ENCODE measurements around the gene SGPL1.

The SGPL1 gene

GRCh38 chr10:70774810-70775678 lies 40.7 kb upstream of the SGPL1 start:
- Histone ChIP-seq H3K9me3 (ENCODE audit: control insufficient read depth, insufficient read depth, low read length) (no peaks in the 10 kb centered on the region), H3K4me1 (ENCODE audit: control insufficient read depth, insufficient read depth, low read length) (no peaks in the 10 kb centered on the region), H3K9ac (ENCODE audit: low read depth, low read length) (no peak overlapping the region), H3K36me3 (ENCODE audit: control insufficient read depth, insufficient read depth, low read length) (no peaks in the 10 kb centered on the region), H3K4me3 (ENCODE audit: low read depth, low read length) (no peak overlapping the region), H3K27ac (ENCODE audit: low read depth, low read length) (no peak overlapping the region), H3K27me3 (ENCODE audit: control insufficient read depth, insufficient read depth, low read length) (no peaks in the 10 kb centered on the region)

GRCh38 chr10:70775679-70776454 lies 39.9 kb upstream of the SGPL1 start:
- no peaks in the 10 kb centered on the region for H3K36me3 ChIP-seq (ENCODE audit: control insufficient read depth, insufficient read depth, low read length)
- no peak overlapping the region for H3K4me3 ChIP-seq (ENCODE audit: low read depth, low read length)
- H3K4me1 ChIP-seq (ENCODE audit: control insufficient read depth, insufficient read depth, low read length), result no peaks in the 10 kb centered on the region
- H3K9ac ChIP-seq (ENCODE audit: low read depth, low read length), result no peak overlapping the region
- H3K27ac ChIP-seq (ENCODE audit: low read depth, low read length), result no peak overlapping the region
- H3K27me3 ChIP-seq (ENCODE audit: control insufficient read depth, insufficient read depth, low read length), result no peaks in the 10 kb centered on the region
- H3K9me3 ChIP-seq (ENCODE audit: control insufficient read depth, insufficient read depth, low read length), result no peaks in the 10 kb centered on the region

GRCh38 chr10:70776455-70777005 lies 39.2 kb upstream of the SGPL1 start:
- H3K36me3 ChIP-seq (ENCODE audit: control insufficient read depth, insufficient read depth, low read length), result no peaks in the 10 kb centered on the region
- no peak overlapping the region for H3K9ac ChIP-seq (ENCODE audit: low read depth, low read length)
- no peaks in the 10 kb centered on the region for H3K9me3 ChIP-seq (ENCODE audit: control insufficient read depth, insufficient read depth, low read length)
- no peaks in the 10 kb centered on the region for H3K27me3 ChIP-seq (ENCODE audit: control insufficient read depth, insufficient read depth, low read length)
- no peaks in the 10 kb centered on the region for H3K4me1 ChIP-seq (ENCODE audit: control insufficient read depth, insufficient read depth, low read length)
- no peak overlapping the region for H3K4me3 ChIP-seq (ENCODE audit: low read depth, low read length)
- no peak overlapping the region for H3K27ac ChIP-seq (ENCODE audit: low read depth, low read length)

- no peaks in the 10 kb centered on the region for H3K36me3 ChIP-seq (ENCODE audit: control insufficient read depth, insufficient read depth, low read length)
- H3K9me3 ChIP-seq (ENCODE audit: control insufficient read depth, insufficient read depth, low read length), result no peaks in the 10 kb centered on the region
- no peaks in the 10 kb centered on the region for H3K4me1 ChIP-seq (ENCODE audit: control insufficient read depth, insufficient read depth, low read length)
- no peaks in the 10 kb centered on the region for H3K27me3 ChIP-seq (ENCODE audit: control insufficient read depth, insufficient read depth, low read length)
- H3K27ac ChIP-seq (ENCODE audit: low read depth, low read length), result no peak overlapping the region
- H3K4me3 ChIP-seq (ENCODE audit: low read depth, low read length), result no peak overlapping the region
- H3K9ac ChIP-seq (ENCODE audit: low read depth, low read length), result no peak overlapping the region
Observed at GRCh38 chr10:70777063-70777875, 38.5 kb upstream of the SGPL1 start.

GRCh38 chr10:70778267-70778924 lies 37.4 kb upstream of the SGPL1 start:
- Histone ChIP-seq H3K36me3 (ENCODE audit: control insufficient read depth, insufficient read depth, low read length) (no peaks in the 10 kb centered on the region), H3K4me1 (ENCODE audit: control insufficient read depth, insufficient read depth, low read length) (no peaks in the 10 kb centered on the region), H3K4me3 (ENCODE audit: low read depth, low read length) (no peak overlapping the region), H3K9ac (ENCODE audit: low read depth, low read length) (no peak overlapping the region), H3K27me3 (ENCODE audit: control insufficient read depth, insufficient read depth, low read length) (no peaks in the 10 kb centered on the region), H3K27ac (ENCODE audit: low read depth, low read length) (no peak overlapping the region), H3K9me3 (ENCODE audit: control insufficient read depth, insufficient read depth, low read length) (no peaks in the 10 kb centered on the region)

- Histone ChIP-seq H3K36me3 (ENCODE audit: control insufficient read depth, insufficient read depth, low read length) (no peaks in the 10 kb centered on the region), H3K4me1 (ENCODE audit: control insufficient read depth, insufficient read depth, low read length) (no peaks in the 10 kb centered on the region), H3K27ac (ENCODE audit: low read depth, low read length) (no peak overlapping the region), H3K9me3 (ENCODE audit: control insufficient read depth, insufficient read depth, low read length) (no peaks in the 10 kb centered on the region), H3K9ac (ENCODE audit: low read depth, low read length) (no peak overlapping the region), H3K4me3 (ENCODE audit: low read depth, low read length) (no peak overlapping the region), H3K27me3 (ENCODE audit: control insufficient read depth, insufficient read depth, low read length) (no peaks in the 10 kb centered on the region)
Observed at GRCh38 chr10:70779088-70779487, 36.7 kb upstream of the SGPL1 start.

GRCh38 chr10:70779511-70780369 lies 36.0 kb upstream of the SGPL1 start:
- Histone ChIP-seq H3K27ac (ENCODE audit: low read depth, low read length) (no peak overlapping the region), H3K4me1 (ENCODE audit: control insufficient read depth, insufficient read depth, low read length) (no peaks in the 10 kb centered on the region), H3K36me3 (ENCODE audit: control insufficient read depth, insufficient read depth, low read length) (no peaks in the 10 kb centered on the region), H3K4me3 (ENCODE audit: low read depth, low read length) (no peak overlapping the region), H3K27me3 (ENCODE audit: control insufficient read depth, insufficient read depth, low read length) (no peaks in the 10 kb centered on the region), H3K9ac (ENCODE audit: low read depth, low read length) (no peak overlapping the region), H3K9me3 (ENCODE audit: control insufficient read depth, insufficient read depth, low read length) (no peaks in the 10 kb centered on the region)

GRCh38 chr10:70780370-70780760 lies 35.4 kb upstream of the SGPL1 start:
- Histone ChIP-seq H3K27ac (ENCODE audit: low read depth, low read length) (no peak overlapping the region), H3K4me3 (ENCODE audit: low read depth, low read length) (no peak overlapping the region), H3K9ac (ENCODE audit: low read depth, low read length) (no peak overlapping the region), H3K36me3 (ENCODE audit: control insufficient read depth, insufficient read depth, low read length) (no peaks in the 10 kb centered on the region), H3K9me3 (ENCODE audit: control insufficient read depth, insufficient read depth, low read length) (no peaks in the 10 kb centered on the region), H3K4me1 (ENCODE audit: control insufficient read depth, insufficient read depth, low read length) (no peaks in the 10 kb centered on the region), H3K27me3 (ENCODE audit: control insufficient read depth, insufficient read depth, low read length) (no peaks in the 10 kb centered on the region)

- Histone ChIP-seq H3K27ac (ENCODE audit: low read depth, low read length) (no peak overlapping the region), H3K36me3 (ENCODE audit: control insufficient read depth, insufficient read depth, low read length) (no peaks in the 10 kb centered on the region), H3K4me3 (ENCODE audit: low read depth, low read length) (no peak overlapping the region), H3K9me3 (ENCODE audit: control insufficient read depth, insufficient read depth, low read length) (no peaks in the 10 kb centered on the region), H3K9ac (ENCODE audit: low read depth, low read length) (no peak overlapping the region), H3K4me1 (ENCODE audit: control insufficient read depth, insufficient read depth, low read length) (no peaks in the 10 kb centered on the region), H3K27me3 (ENCODE audit: control insufficient read depth, insufficient read depth, low read length) (no peaks in the 10 kb centered on the region)
Observed at GRCh38 chr10:70780772-70781171, 35.0 kb upstream of the SGPL1 start.

Measured in HUES48 (cell line).